DOHH2 (cell line): ENCODE results near the gene NPLOC4.

Source experiments
- H3F3A ChIP-seq: fragments of 200-600 bp; sonication (generic), shearing (Covaris generic); 2 replicates; pipeline ENCODE4 v1.6.0; 2016; ENCODE audit warnings: antibody characterized with exemption, mild to moderate bottlenecking; ENCODE audit not compliant: control insufficient read depth, insufficient read depth
- H3K27ac ChIP-seq: fragments of 200-600 bp; sonication (generic); 2 replicates; pipeline ENCODE4 v1.5.1; 2014; ENCODE audit warnings: low read depth, mild to moderate bottlenecking, low read length, moderate library complexity
- H3K27me3 ChIP-seq: fragments of 200-600 bp; sonication (generic); 2 replicates; pipeline ENCODE4 v1.6.1; 2014; ENCODE audit warnings: mild to moderate bottlenecking, low read length, mixed read lengths; ENCODE audit not compliant: control insufficient read depth
- H3K36me3 ChIP-seq: fragments of 200-600 bp; sonication (generic); 2 replicates; pipeline ENCODE4 v1.6.1; 2014; ENCODE audit warnings: mild to moderate bottlenecking, low read length, moderate library complexity, mixed read lengths; ENCODE audit not compliant: control insufficient read depth
- H3K4me1 ChIP-seq: fragments of 200-600 bp; sonication (generic); 2 replicates; pipeline ENCODE4 v1.6.1; 2014; ENCODE audit warnings: mild to moderate bottlenecking, low read length, mixed read lengths; ENCODE audit not compliant: control insufficient read depth
- H3K4me2 ChIP-seq: fragments of 200-600 bp; sonication (generic); 2 replicates; pipeline ENCODE4 v1.6.0; 2014; ENCODE audit warnings: mild to moderate bottlenecking, low read length, moderate library complexity
- H3K4me3 ChIP-seq: fragments of 200-600 bp; sonication (generic); 2 replicates; pipeline ENCODE4 v1.5.1; 2014; ENCODE audit warnings: mild to moderate bottlenecking, low read length, mixed read lengths
- H3K79me2 ChIP-seq: fragments of 200-600 bp; sonication (generic); 2 replicates; pipeline ENCODE4 v1.6.1; 2014; ENCODE audit warnings: mild to moderate bottlenecking, low read length, mixed read lengths; ENCODE audit not compliant: control insufficient read depth
- H3K9me2 ChIP-seq: fragments of 200-600 bp; sonication (generic); replicated peaks from 2 replicates; pipeline ENCODE4 v1.6.1; 2014; ENCODE audit warnings: mild to moderate bottlenecking, low read length, mixed read lengths; ENCODE audit not compliant: control insufficient read depth
- H3K9me3 ChIP-seq: fragments of 200-600 bp; sonication (generic); 2 replicates; pipeline ENCODE4 v1.6.1; 2014; ENCODE audit warnings: antibody characterized with exemption, low read length, mixed read lengths; ENCODE audit not compliant: control insufficient read depth, insufficient read depth
- H4K20me1 ChIP-seq: fragments of 200-600 bp; sonication (generic); 2 replicates; pipeline ENCODE4 v1.6.0; 2014; ENCODE audit warnings: low read depth, mild to moderate bottlenecking, antibody characterized with exemption, low read length, moderate library complexity; ENCODE audit not compliant: control insufficient read depth, insufficient read depth
- CTCF ChIP-seq: fragments of 200-600 bp; sonication (generic); IDR thresholded peaks from one replicate; pipeline ENCODE4 v1.5.1; 2014; ENCODE audit warnings: antibody characterized with exemption, mild to moderate bottlenecking, low read depth, low read length; ENCODE audit not compliant: poor library complexity, severe bottlenecking
- EZH2phosphoT487 ChIP-seq: fragments of 200-600 bp; sonication (generic); IDR thresholded peaks from 2 replicates; pipeline ENCODE4 v1.6.1; 2017; ENCODE audit warnings: borderline replicate concordance, mild to moderate bottlenecking, antibody characterized with exemption, low read length, moderate library complexity, mixed read lengths

Gene NPLOC4

GRCh38 chr17:81569986-81570514, 66.9 kb downstream of the NPLOC4 start:
- Histone ChIP-seq H3K79me2 (no peaks in the 10 kb centered on the region), H3K4me3 (no peak overlapping the region), H3K27me3 (no peaks in the 10 kb centered on the region), H4K20me1 (no peaks in the 10 kb centered on the region), H3K9me3 (no peaks in the 10 kb centered on the region), H3K27ac (no peak overlapping the region), H3K4me1 (no peaks in the 10 kb centered on the region), H3K4me2 (no peak overlapping the region), H3F3A (no peaks in the 10 kb centered on the region), H3K36me3 (peaks cover 75% of the 10 kb centered on the region), H3K9me2 (no peaks in the 10 kb centered on the region)
- TF ChIP-seq EZH2phosphoT487 (no peak), CTCF (no peak)

- Histone ChIP-seq H3K4me1 (no peaks in the 10 kb centered on the region), H3K4me3 (no peak overlapping the region), H3K27me3 (no peaks in the 10 kb centered on the region), H3K9me2 (no peaks in the 10 kb centered on the region), H3K36me3 (peaks cover 82% of the 10 kb centered on the region), H3F3A (no peaks in the 10 kb centered on the region), H3K79me2 (no peaks in the 10 kb centered on the region), H3K4me2 (no peak overlapping the region), H3K9me3 (no peaks in the 10 kb centered on the region), H3K27ac (no peak overlapping the region), H4K20me1 (no peaks in the 10 kb centered on the region)
- TF ChIP-seq CTCF: no peak
- no peak for TF ChIP-seq EZH2phosphoT487
Observed at GRCh38 chr17:81568416-81568815, 68.5 kb downstream of the NPLOC4 start.

- no peak overlapping the region for H3K27ac ChIP-seq
- H4K20me1 ChIP-seq: no peaks in the 10 kb centered on the region
- no peaks in the 10 kb centered on the region for H3K4me1 ChIP-seq
- H3K9me3 ChIP-seq: no peaks in the 10 kb centered on the region
- H3K27me3 ChIP-seq: no peaks in the 10 kb centered on the region
- H3K9me2 ChIP-seq: no peaks in the 10 kb centered on the region
- H3F3A ChIP-seq: no peaks in the 10 kb centered on the region
- no peaks in the 10 kb centered on the region for H3K79me2 ChIP-seq
- H3K4me2 ChIP-seq: no peak overlapping the region
- H3K4me3 ChIP-seq: no peak overlapping the region
- H3K36me3 ChIP-seq: peaks cover 90% of the 10 kb centered on the region
- TF ChIP-seq CTCF (no peak), EZH2phosphoT487 (no peak)
Observed at GRCh38 chr17:81567191-81567590, 69.7 kb downstream of the NPLOC4 start.
